Mesodermal cell (in vitro differentiated cells): ENCODE results near the gene CDC45.

ENCODE experiments used
- H3K27ac ChIP-seq: 2 replicates; pipeline ENCODE4 v1.7.0; 2013; ENCODE audit warnings: mild to moderate bottlenecking, low read depth, low read length, moderate library complexity; ENCODE audit not compliant: severe bottlenecking
- H3K36me3 ChIP-seq: 2 replicates; pipeline ENCODE4 v1.7.1; 2013; ENCODE audit warnings: mild to moderate bottlenecking, low read length, moderate library complexity; ENCODE audit not compliant: control insufficient read depth, insufficient read depth
- H3K4me1 ChIP-seq: one replicate; pipeline ENCODE4 v1.7.1; 2013; ENCODE audit warnings: mild to moderate bottlenecking, low read length; ENCODE audit not compliant: insufficient read depth, control insufficient read depth, poor library complexity, severe bottlenecking
- H3K4me3 ChIP-seq: 2 replicates; pipeline ENCODE4 v1.7.0; 2013; ENCODE audit warnings: low read length, control low read depth, mild to moderate bottlenecking; ENCODE audit not compliant: insufficient read depth, poor library complexity, severe bottlenecking; ENCODE audit errors: extremely low read depth
- H3K9me3 ChIP-seq: 2 replicates; pipeline ENCODE4 v1.7.1; 2013; ENCODE audit warnings: mild to moderate bottlenecking, low read length, moderate library complexity; ENCODE audit not compliant: control insufficient read depth
- WGBS, 2 experiments: methylation state at CpG; one replicate each; pipeline ENCODE4 v1.1.5; 2013; ENCODE audit warnings: missing lambda C conversion rate in 2 of 2; ENCODE audit not compliant: insufficient coverage in 2 of 2; 5-methylcytosine and 5-hydroxymethylcytosine counted together

CDC45 gene

DNA sequence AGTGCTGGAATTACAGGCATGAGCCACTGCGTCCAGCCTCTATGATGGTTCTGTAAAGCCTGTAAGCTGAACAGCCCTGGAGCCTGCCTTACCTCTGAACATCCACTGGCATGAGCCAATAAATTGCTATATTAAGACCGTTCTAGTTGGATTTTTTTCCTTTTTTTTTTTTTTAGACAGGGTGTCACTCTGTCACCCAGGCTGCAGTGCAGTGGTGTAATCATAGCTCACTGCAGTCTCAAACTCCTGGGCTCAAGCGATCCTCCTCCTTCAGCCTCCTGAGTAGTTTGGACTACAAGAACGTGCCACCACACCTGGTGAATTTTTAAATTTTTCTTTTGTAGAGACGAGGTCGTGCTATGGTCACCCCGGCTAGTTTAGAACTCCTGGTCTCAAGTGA, 70.7 kb downstream of the CDC45 start:
- Histone ChIP-seq H3K9me3 (peaks cover 5% of the 10 kb centered on the region), H3K36me3 (no peaks in the 10 kb centered on the region), H3K4me3 (no peak overlapping the region), H3K27ac (no peak overlapping the region), H3K4me1 (no peaks in the 10 kb centered on the region)
- WGBS, 2 experiments, result 86% methylated on average over 6 to 7 of the region's 7 CpGs

DNA sequence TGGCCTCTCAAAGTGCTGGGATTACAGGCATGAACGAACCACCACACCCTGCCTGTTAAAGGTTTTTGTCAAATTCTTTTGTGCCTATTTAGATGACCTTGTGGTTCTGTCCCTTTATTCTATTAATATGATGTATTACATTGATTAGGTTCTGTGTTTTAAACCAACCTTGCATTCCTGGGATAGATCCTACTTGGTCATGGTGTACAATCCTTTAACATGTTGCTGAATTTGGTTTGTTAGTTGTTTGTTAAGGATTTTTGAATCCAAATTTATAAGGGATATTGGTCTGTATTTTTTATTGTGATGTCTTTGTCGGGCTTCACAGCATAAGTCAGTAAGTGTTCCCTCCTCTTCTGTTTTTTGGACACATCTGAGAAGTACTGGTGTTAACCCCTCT, 73.5 kb downstream of the CDC45 start:
- no peak overlapping the region for H3K27ac ChIP-seq
- 88% methylated on average over 1 of the region's 2 CpGs; no CpG with 5 or more reads in 1 of the 2 experiments for whole genome bisulfite sequencing, 2 experiments
- peaks cover 5% of the 10 kb centered on the region for H3K9me3 ChIP-seq
- no peaks in the 10 kb centered on the region for H3K4me1 ChIP-seq
- H3K36me3 ChIP-seq, result no peaks in the 10 kb centered on the region
- no peak overlapping the region for H3K4me3 ChIP-seq

DNA sequence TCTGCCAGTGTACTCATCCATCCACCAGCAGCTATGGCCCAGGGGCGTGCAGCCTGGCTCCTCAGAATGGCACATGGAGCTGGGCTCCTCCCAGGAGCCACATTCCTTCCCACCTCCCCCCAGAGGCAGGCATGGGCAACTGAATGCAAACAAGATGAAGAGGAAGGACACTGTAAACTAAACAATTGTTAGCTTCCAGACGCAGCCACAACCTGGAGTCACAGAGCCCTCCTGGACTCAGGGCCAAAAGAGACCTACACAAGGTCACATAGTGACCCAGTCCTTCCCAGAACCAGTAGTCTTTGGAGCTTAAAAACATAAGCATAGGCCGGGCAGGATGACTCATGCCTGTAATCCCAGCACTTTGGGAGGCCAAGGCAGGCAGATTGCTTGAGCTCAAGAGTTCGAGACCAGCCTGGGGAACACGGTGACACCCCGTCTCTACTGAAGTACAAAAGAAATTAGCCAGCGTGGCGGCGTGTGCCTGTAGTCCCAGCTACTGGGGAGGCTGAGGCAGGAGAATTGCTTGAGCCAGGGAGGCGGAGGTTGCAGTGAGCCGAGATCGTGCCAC, 75.2 kb downstream of the CDC45 start:
- H3K4me3 ChIP-seq, result no peak overlapping the region
- H3K4me1 ChIP-seq, result no peaks in the 10 kb centered on the region
- no peaks in the 10 kb centered on the region for H3K36me3 ChIP-seq
- 62 to 79% methylated on average over 9 of the region's 12 CpGs for WGBS, 2 experiments
- H3K27ac ChIP-seq, result peak overlapping the region; percentile 45
- peaks cover 5% of the 10 kb centered on the region for H3K9me3 ChIP-seq

DNA sequence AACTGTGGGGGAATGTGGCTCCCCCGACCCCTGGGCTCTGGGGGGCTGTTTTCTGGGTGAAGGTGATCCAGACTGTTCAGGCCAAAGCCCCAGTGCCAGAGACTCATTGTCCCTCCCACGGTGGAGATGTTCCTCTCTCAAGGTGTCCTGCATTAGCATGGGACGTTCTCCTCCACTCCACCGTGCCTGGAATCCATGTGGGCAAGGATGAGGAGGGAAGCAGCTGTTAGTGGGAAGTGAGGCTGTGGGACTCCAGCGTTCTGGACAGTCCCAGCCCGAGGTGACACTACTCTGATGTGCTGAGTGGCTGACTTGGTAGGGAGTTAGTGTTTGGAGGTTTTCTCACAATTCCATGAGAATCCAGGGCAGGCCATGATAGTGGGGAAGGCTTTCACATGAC, 75.9 kb downstream of the CDC45 start:
- no peaks in the 10 kb centered on the region for H3K4me1 ChIP-seq
- no peaks in the 10 kb centered on the region for H3K36me3 ChIP-seq
- 94 to 100% methylated on average over 2 to 3 of the region's 6 CpGs for WGBS, 2 experiments
- H3K27ac ChIP-seq, result no peak overlapping the region
- no peak overlapping the region for H3K4me3 ChIP-seq
- peaks cover 5% of the 10 kb centered on the region for H3K9me3 ChIP-seq

DNA sequence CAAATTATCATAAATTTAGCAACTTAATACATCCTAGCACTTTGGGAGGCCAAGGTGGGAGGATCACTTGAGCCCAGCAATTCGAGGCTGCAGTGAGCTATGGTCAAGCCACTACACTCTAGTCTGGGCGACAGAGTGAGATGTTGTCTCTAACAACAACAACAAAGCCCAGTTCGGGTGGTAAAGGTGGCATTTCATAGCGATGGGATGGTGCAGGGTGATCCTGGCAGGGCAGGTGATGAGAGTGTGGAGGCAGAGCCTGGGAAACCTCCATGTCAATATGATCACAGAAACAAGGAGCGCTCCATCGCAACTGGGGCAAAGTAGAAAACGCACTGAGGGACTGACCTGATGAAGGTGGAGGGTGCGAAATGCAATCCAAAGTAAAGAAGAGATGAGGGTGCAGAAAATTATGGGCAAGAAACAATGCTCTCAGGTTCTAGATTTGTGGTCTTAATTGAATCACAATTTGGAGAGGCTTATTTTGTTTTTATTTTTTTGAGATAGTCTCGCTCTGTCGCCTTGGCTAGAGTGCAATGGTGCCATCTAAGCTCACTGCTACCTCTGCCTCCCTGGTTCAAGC, 77.3 kb downstream of the CDC45 start:
- H3K9me3 ChIP-seq, result peaks cover 5% of the 10 kb centered on the region
- H3K27ac ChIP-seq, result no peak overlapping the region
- H3K4me3 ChIP-seq, result no peak overlapping the region
- 93 to 95% methylated on average over 9 of the region's 10 CpGs for WGBS, 2 experiments
- no peaks in the 10 kb centered on the region for H3K4me1 ChIP-seq
- H3K36me3 ChIP-seq, result no peaks in the 10 kb centered on the region

DNA sequence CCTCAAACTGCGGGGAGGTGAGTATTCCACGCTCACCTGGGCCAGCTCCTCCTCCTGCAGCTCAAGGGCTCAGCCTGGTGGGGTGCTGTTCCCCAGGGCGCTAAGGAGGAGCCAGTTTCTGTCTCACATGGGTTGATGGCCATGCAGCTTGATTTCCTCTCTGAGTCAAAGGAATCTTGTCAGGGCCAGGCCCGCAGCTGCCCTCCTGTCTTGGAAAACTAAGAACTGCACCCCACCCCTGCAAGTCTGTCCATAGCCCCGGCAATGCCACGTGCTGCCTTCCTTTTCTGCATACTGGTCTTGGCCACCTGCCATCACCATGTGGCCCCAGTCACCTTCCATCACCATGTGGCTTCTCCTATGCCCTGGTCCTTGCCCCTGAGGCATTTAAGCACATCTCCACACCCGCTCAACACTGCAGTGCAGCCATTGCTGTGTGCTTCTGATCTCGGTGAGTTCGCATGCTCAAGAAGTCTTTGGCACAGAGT, 79.6 kb downstream of the CDC45 start:
- no peak overlapping the region for H3K4me3 ChIP-seq
- H3K4me1 ChIP-seq, result no peaks in the 10 kb centered on the region
- no peak overlapping the region for H3K27ac ChIP-seq
- WGBS, 2 experiments, result 87 to 96% methylated on average over 9 of the region's 9 CpGs
- H3K9me3 ChIP-seq, result no peaks in the 10 kb centered on the region
- H3K36me3 ChIP-seq, result no peaks in the 10 kb centered on the region

DNA sequence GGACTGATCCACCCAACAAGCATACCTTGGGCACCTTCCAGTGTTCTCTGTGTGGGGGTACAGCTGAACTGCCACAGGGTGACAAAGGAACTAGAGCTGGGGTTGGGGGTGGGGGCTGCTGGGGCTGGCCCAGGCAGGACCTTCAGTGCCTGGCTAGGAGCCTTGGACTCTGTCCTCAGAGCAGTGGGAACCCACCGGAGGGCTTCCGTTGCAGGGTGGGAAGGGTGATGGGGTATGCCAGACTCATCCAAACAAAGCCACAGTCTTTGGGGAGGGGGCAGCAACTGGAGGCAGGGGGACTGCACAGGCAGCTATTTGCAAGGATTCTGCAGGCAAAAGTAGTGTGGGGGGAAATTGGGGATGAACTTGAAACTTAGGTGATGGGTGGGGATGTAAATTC, 80.2 kb downstream of the CDC45 start:
- no peak overlapping the region for H3K4me3 ChIP-seq
- H3K9me3 ChIP-seq, result no peaks in the 10 kb centered on the region
- no peaks in the 10 kb centered on the region for H3K36me3 ChIP-seq
- no peak overlapping the region for H3K27ac ChIP-seq
- WGBS, 2 experiments, result 100% methylated on average over 1 to 2 of the region's 2 CpGs
- H3K4me1 ChIP-seq, result no peaks in the 10 kb centered on the region

DNA sequence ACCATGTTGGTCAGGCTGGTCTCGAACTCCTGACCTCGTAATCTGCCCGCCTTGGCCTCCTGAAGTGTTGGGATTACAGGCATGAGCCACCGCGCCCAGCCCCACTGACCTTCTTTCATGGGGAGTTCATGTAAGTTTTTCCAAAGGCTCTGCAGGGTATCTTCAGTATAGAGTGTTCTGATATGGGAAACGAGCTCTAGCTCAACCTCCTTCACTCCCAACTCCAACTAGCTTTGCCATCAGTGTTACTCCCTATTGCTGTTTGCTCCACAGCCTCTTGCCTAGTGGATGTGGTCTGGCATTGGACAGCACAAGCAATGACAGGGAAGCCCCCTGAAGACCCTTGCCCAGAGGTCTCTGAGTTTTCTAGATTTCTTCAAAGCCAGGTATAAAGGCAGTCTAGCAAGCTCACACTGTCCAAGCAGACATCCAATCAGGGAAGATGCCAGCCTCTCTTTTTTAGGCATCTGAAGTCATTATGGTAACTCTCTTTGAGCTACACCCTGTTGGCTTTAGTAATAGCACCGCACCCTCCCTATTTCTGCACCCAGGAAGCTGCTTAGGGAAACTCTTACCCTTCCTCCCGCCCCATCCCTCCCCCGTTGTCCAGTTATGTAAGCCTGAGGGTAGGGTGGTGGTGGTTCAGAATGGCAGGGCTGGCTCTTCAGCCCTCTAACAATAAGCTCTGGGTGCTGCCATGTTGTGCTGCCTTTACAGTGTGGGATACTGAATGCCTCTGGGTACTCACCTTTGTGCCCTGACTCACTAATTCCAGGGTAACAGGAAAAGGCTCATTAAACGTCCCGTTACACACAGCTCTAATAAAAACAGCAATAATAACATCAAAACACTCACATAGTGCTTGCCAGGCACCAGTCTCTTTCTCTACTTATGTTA, 85.9 kb downstream of the CDC45 start:
- Histone ChIP-seq H3K4me1 (no peaks in the 10 kb centered on the region), H3K4me3 (no peak overlapping the region), H3K27ac (no peak overlapping the region), H3K9me3 (no peaks in the 10 kb centered on the region), H3K36me3 (no peaks in the 10 kb centered on the region)
- WGBS, 2 experiments, result 90% methylated on average over 3 to 8 of the region's 11 CpGs

DNA sequence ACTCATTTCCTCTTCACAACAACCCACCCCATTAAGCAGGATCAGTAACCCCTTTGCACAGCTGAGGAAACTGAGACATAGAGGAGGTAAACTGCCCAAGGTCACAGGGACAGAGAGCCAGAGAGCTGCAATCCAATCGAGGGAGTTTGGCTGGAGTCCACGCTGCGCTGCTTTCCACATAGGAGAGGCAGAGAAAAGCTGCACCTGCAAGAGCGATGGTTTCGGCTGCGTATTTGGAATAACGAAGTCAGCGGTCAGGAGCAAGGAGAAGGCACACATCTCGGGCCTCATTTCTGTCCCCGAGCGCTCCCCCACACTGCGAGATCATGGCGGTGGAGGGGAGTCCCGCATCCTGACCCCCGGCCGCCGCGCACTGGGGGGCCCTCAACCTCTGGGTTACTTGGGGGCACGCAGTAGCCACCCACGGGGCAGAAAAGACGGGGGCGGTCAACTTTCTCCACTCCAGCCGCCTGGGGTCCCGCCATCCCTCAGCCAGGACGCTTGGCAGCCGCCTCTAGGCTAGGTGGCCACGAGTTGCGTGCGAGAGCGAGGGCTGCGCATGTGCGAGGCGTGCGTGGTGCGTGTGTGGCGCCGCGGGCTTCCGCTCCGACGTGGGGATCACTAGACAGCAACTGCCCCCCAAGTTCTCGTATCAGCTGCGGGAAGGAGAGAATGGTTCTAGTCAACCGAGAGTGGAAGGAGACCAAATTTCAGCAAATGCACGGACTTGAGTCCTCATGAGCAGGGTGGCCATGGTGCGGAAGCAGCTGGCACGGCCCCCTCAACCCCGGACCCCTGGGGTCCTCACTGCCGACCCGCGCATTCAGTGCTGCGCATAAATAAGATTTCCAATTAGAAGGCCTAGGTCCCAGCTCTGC, 86.8 kb downstream of the CDC45 start:
- no peaks in the 10 kb centered on the region for H3K4me1 ChIP-seq
- H3K4me3 ChIP-seq, result no peak overlapping the region
- no peaks in the 10 kb centered on the region for H3K36me3 ChIP-seq
- no peaks in the 10 kb centered on the region for H3K9me3 ChIP-seq
- WGBS, 2 experiments, result 96% methylated on average over 42 to 52 of the region's 52 CpGs
- no peak overlapping the region for H3K27ac ChIP-seq
